WTC11 (cell line): ENCODE measurements around the gene HCFC1. TPM values are rescaled to one million over a fixed set of nuclear protein-coding genes. Genes with fewer than 3 reads are reported as not detected.
A peak's percentile ranks its signal among the peaks of the same experiment; 100 is the strongest.

Source experiments
- ATAC-seq: fragments of 200-7000 bp; cut with Tn5 transposase; 2 replicates; pipeline ENCODE4 v1.10.0; 2021; ENCODE audit warnings: mild to moderate bottlenecking, moderate library complexity
- CTCF ChIA-PET: fragments of 300-600 bp; sonication (Branson Sonifier 250); formaldehyde crosslinking; loops from one replicate; lab custom pipeline; 2021; ENCODE audit warnings: antibody characterized with exemption; lab: Charles Lee
- POLR2A ChIA-PET: fragments of 350-600 bp; sonication (Branson Sonifier 250); formaldehyde crosslinking; loops from one replicate; lab custom pipeline; 2021; ENCODE audit warnings: antibody characterized with exemption; lab: Charles Lee
- DNase-seq: peaks from one replicate; pipeline ENCODE4 v3.0.0; 2021; ENCODE audit warnings: low spot score
- H3K27ac Mint-ChIP-seq: 2 replicates; pipeline ENCODE4 v1.8.0; 2021; ENCODE audit warnings: mixed read lengths
- H3K27me3 Mint-ChIP-seq: 2 replicates; pipeline ENCODE4 v1.8.0; 2021; ENCODE audit warnings: low read depth, mild to moderate bottlenecking, moderate library complexity, mixed read lengths
- H3K36me3 Mint-ChIP-seq: 2 replicates; pipeline ENCODE4 v1.8.0; 2021; ENCODE audit warnings: mixed read lengths
- H3K4me1 Mint-ChIP-seq: 2 replicates; pipeline ENCODE4 v1.8.0; 2022; ENCODE audit warnings: mixed read lengths
- H3K4me3 Mint-ChIP-seq: 2 replicates; pipeline ENCODE4 v1.8.0; 2021; ENCODE audit warnings: mild to moderate bottlenecking, moderate library complexity, mixed read lengths
- H3K9me3 Mint-ChIP-seq: 2 replicates; pipeline ENCODE4 v1.8.0; 2021; ENCODE audit warnings: mixed read lengths
- FOXP4 ChIP-seq: sonication (generic); formaldehyde crosslinking; IDR thresholded peaks from 2 replicates; pipeline ENCODE4 v1.8.0; 2022; ENCODE audit warnings: mild to moderate bottlenecking, missing genetic modification reagents
- HMGA2 ChIP-seq: fragments of 250-450 bp; sonication (Bioruptor Pico); IDR thresholded peaks from 2 replicates; pipeline ENCODE4 v1.4.0; 2021; ENCODE audit warnings: mild to moderate bottlenecking, moderate library complexity
- NFATC4 ChIP-seq: fragments of 250-450 bp; sonication (Bioruptor Pico); IDR thresholded peaks from 2 replicates; pipeline ENCODE4 v1.9.0; 2021; ENCODE audit warnings: mild to moderate bottlenecking
- NFE2L1 ChIP-seq: sonication (generic); formaldehyde crosslinking; IDR thresholded peaks from 2 replicates; pipeline ENCODE4 v1.8.1; 2023; ENCODE audit warnings: missing genetic modification reagents
- NR3C1 ChIP-seq: sonication (generic); formaldehyde crosslinking; conservative IDR thresholded peaks from 2 replicates; pipeline ENCODE4 v1.8.1; 2023; ENCODE audit warnings: low read depth, mild to moderate bottlenecking, missing genetic modification reagents
- OVOL2 ChIP-seq: fragments of 250-450 bp; sonication (Bioruptor Pico); IDR thresholded peaks from 2 replicates; pipeline ENCODE4 v1.9.0; 2021; ENCODE audit warnings: mild to moderate bottlenecking, borderline replicate concordance
- PRDM15 ChIP-seq: sonication (generic); formaldehyde crosslinking; IDR thresholded peaks from 2 replicates; pipeline ENCODE4 v1.8.0; 2022; ENCODE audit warnings: missing genetic modification reagents
- PRRX2 ChIP-seq: fragments of 250-450 bp; sonication (Bioruptor Pico); IDR thresholded peaks from 2 replicates; pipeline ENCODE4 v1.8.0; 2021; ENCODE audit warnings: mild to moderate bottlenecking
- SMAD4 ChIP-seq: sonication (generic); formaldehyde crosslinking; IDR thresholded peaks from 2 replicates; pipeline ENCODE4 v1.8.0; 2022; ENCODE audit warnings: mild to moderate bottlenecking, missing genetic modification reagents
- TEAD4 ChIP-seq: sonication (generic); formaldehyde crosslinking; IDR thresholded peaks from 2 replicates; pipeline ENCODE4 v1.8.0; 2022; ENCODE audit warnings: mild to moderate bottlenecking, missing genetic modification reagents
- ZBTB43 ChIP-seq: sonication (generic); formaldehyde crosslinking; IDR thresholded peaks from 2 replicates; pipeline ENCODE4 v1.8.1; 2023; ENCODE audit warnings: mild to moderate bottlenecking, missing genetic modification reagents
- ZNF317 ChIP-seq: sonication (generic); formaldehyde crosslinking; IDR thresholded peaks from 2 replicates; pipeline ENCODE4 v1.8.1; 2023; ENCODE audit warnings: low read depth, mild to moderate bottlenecking, moderate library complexity, missing genetic modification reagents, borderline replicate concordance
- ZNF425 ChIP-seq: fragments of 250-450 bp; sonication (Bioruptor Pico); conservative IDR thresholded peaks from 2 replicates; pipeline ENCODE4 v1.9.0; 2021; ENCODE audit warnings: mild to moderate bottlenecking
- ZNF671 ChIP-seq: fragments of 250-450 bp; sonication (Bioruptor Pico); IDR thresholded peaks from 2 replicates; pipeline ENCODE4 v1.8.0; 2021; ENCODE audit warnings: mild to moderate bottlenecking
- total RNA-seq: library from RNA; stranded (reverse); gene quantifications from 3 replicates; pipeline ENCODE4 v1.2.3, GENCODE V29; 2021
- TF ChIP-seq, protein P1 (sequence below): sonication (generic); formaldehyde crosslinking; IDR thresholded peaks from 2 replicates; pipeline ENCODE4 v1.8.1; 2023; ENCODE audit warnings: mild to moderate bottlenecking, missing genetic modification reagents, moderate library complexity

The HCFC1 gene
- total RNA-seq, 1 experiment from 2014 or later: 130 TPM

DNA sequence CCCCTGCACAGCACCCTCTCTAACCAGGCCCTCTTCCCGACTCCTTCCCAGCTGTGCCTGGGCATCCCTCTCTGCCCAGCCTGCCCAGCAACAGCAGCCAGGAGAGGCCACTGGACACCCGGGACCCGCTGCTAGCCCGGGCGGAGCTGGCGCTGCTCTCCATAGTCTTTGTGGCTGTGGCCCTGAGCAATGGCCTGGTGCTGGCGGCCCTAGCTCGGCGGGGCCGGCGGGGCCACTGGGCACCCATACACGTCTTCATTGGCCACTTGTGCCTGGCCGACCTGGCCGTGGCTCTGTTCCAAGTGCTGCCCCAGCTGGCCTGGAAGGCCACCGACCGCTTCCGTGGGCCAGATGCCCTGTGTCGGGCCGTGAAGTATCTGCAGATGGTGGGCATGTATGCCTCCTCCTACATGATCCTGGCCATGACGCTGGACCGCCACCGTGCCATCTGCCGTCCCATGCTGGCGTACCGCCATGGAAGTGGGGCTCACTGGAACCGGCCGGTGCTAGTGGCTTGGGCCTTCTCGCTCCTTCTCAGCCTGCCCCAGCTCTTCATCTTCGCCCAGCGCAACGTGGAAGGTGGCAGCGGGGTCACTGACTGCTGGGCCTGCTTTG lies 66.0 kb downstream of the HCFC1 start:
- H3K36me3 Mint-ChIP-seq: no peaks in the 10 kb centered on the region
- H3K27ac Mint-ChIP-seq: no peak overlapping the region
- H3K4me1 Mint-ChIP-seq: peaks cover 22% of the 10 kb centered on the region
- DNase-seq (no peak), ATAC-seq (no peak)
- no peak overlapping the region for H3K4me3 Mint-ChIP-seq
- no peak for TF ChIP-seq PRRX2
- TF ChIP-seq, protein P1, sequence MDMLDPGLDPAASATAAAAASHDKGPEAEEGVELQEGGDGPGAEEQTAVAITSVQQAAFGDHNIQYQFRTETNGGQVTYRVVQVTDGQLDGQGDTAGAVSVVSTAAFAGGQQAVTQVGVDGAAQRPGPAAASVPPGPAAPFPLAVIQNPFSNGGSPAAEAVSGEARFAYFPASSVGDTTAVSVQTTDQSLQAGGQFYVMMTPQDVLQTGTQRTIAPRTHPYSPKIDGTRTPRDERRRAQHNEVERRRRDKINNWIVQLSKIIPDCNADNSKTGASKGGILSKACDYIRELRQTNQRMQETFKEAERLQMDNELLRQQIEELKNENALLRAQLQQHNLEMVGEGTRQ: no peak
- ChIA-PET POLR2A (no interaction called here), CTCF (interaction anchor here (1.7 kb wide), 1 partner anchor 42 kb away, joined by 6 read pairs; no protein-coding TSS in a partner anchor)
- H3K9me3 Mint-ChIP-seq: no peaks in the 10 kb centered on the region
- H3K27me3 Mint-ChIP-seq: no peaks in the 10 kb centered on the region; the same call in 1 of the 2 replicates

DNA sequence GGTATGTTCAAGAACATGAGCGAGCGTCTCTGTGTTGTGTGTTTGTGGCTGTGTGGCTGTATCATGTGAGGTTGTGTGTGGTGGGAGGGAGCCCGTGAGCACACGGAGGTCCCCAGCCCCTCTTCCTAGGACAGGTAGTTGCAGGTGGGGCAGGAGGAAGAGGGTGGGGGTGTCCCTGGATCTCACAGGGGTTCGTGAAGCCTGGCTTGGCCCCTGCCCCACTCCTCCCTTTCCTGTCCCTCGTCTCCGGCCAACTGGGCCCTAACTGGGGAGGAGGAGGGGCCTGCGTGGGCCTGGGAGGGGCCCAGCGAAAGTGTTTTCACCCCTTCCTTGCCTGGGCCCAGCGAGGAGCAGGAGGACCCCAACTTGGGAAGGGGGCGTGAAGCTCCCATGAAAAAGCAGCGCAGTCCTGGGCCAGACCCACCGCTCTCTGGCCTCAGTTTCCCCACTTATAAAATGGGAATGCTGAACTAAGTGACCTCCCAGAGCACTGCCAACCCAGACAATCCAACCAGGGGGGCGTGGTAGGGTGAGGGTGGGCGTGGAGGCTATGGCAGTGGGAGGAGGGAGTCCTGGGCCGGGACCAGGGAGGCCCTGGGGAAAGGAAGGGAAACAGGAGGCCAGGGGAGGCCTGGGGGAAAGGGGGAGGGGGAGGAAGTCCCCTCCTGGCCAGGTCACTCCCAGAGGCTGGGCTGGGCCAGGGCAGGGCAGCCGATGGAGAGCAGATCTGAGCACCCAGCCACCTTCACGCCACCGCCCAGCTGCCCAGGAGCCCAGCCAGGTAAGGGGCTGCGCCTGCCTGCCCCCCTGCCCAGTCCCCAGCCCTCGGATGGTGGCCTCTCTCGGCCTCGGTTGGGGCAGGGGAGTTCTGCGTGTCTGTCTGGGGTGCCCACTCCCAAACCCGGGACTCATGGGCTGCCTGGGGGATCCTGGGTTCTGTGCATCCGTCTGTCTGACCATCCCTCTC lies 67.3 kb downstream of the HCFC1 start, which contains the start of gene AVPR2:
Gene AVPR2 (plus strand): TSS at position 683 of the 967 bp plus-strand sequence. CDS start 473 bp downstream, outside the sequence.
- no peaks in the 10 kb centered on the region for H3K36me3 Mint-ChIP-seq
- H3K4me3 Mint-ChIP-seq: no peak within 1 kb of the TSS
- H3K9me3 Mint-ChIP-seq: no peaks in the 10 kb centered on the region
- TF ChIP-seq NFE2L1 (CRISPR knock-in tag): no peak
- peak within 1 kb of the TSS; percentile 17; the same call in 1 of the 2 replicates for H3K27ac Mint-ChIP-seq
- ATAC-seq (peak; percentile 16), DNase-seq (no peak)
- ChIA-PET POLR2A (no interaction called here), CTCF (no interaction called here)
- H3K27me3 Mint-ChIP-seq: no peaks in the 10 kb centered on the region; the same call in 1 of the 2 replicates
- H3K4me1 Mint-ChIP-seq: peaks cover 23% of the 10 kb centered on the region

GRCh38 chrX:153903238-153903980 lies 68.2 kb downstream of the HCFC1 start:
- H3K4me3 Mint-ChIP-seq: no peak overlapping the region
- peak overlapping the region; percentile 17; the same call in 1 of the 2 replicates for H3K27ac Mint-ChIP-seq
- no peak for DNase-seq
- H3K36me3 Mint-ChIP-seq: no peaks in the 10 kb centered on the region
- CTCF ChIA-PET: no interaction called here
- H3K9me3 Mint-ChIP-seq: no peaks in the 10 kb centered on the region
- POLR2A ChIA-PET: no interaction called here
- ATAC-seq: peak; percentile 9; the same call in 1 of the 2 replicates
- peaks cover 23% of the 10 kb centered on the region for H3K4me1 Mint-ChIP-seq
- no peaks in the 10 kb centered on the region for H3K27me3 Mint-ChIP-seq
- TF ChIP-seq HMGA2 (CRISPR knock-in tag) (no peak), ZBTB43 (CRISPR knock-in tag) (no peak), ZNF671 (CRISPR knock-in tag) (no peak), SMAD4 (no peak), OVOL2 (CRISPR knock-in tag) (no peak), NR3C1 (CRISPR knock-in tag) (no peak), TEAD4 (CRISPR knock-in tag) (no peak), NFATC4 (no peak), ZNF425 (no peak), PRDM15 (no peak), FOXP4 (CRISPR knock-in tag) (no peak), ZNF317 (no peak)
